GM19193 (cell line): ENCODE results near the gene MYL9.

Source experiments
- POLR2A ChIP-seq: IDR thresholded peaks from 4 replicates; pipeline ENCODE4 v1.6.1; 2011; ENCODE audit not compliant: insufficient read depth, insufficient read length; ENCODE audit errors: extremely low read depth

MYL9 gene

GRCh38 chr20:36555248-36555647 is 13.9 kb downstream of the MYL9 start:
- no peak for TF ChIP-seq POLR2A

- no peak for TF ChIP-seq POLR2A
These were observed 21.4 kb downstream of the MYL9 start for GRCh38 chr20:36562724-36563123.

- no peak for TF ChIP-seq POLR2A
These were observed 22.1 kb downstream of the MYL9 start for GRCh38 chr20:36563374-36563773.

GRCh38 chr20:36565520-36565919 is 24.2 kb downstream of the MYL9 start:
- TF ChIP-seq POLR2A, result no peak

- no peak for TF ChIP-seq POLR2A
These were observed 28.6 kb downstream of the MYL9 start for GRCh38 chr20:36569847-36570429.

- no peak for TF ChIP-seq POLR2A
These were observed 30.5 kb downstream of the MYL9 start for GRCh38 chr20:36571564-36572504.

GRCh38 chr20:36572701-36573102 is 31.4 kb downstream of the MYL9 start:
- no peak for TF ChIP-seq POLR2A

- peak; percentile 78 for TF ChIP-seq POLR2A
These were observed 31.9 kb downstream of the MYL9 start, which contains the start of gene TGIF2 for GRCh38 chr20:36573103-36573797. Gene TGIF2 (plus strand): TSS chr20:36573597. CDS start chr20:36578775, 5,178 bp downstream.

- peak; percentile 1 for TF ChIP-seq POLR2A
These were observed 32.6 kb downstream of the MYL9 start for GRCh38 chr20:36573798-36574365.

- no peak for TF ChIP-seq POLR2A
These were observed 33.2 kb downstream of the MYL9 start for GRCh38 chr20:36574366-36575135.

- no peak for TF ChIP-seq POLR2A
These were observed 34.7 kb downstream of the MYL9 start for GRCh38 chr20:36576081-36576445.

GRCh38 chr20:36578356-36579041 is 37.2 kb downstream of the MYL9 start:
- no peak for TF ChIP-seq POLR2A

GRCh38 chr20:36579996-36580545 is 38.8 kb downstream of the MYL9 start:
- no peak for TF ChIP-seq POLR2A
